Neural cell (in vitro differentiated cells): ENCODE results near the gene NEK6. TPM values are rescaled to one million over a fixed set of nuclear protein-coding genes. Genes with fewer than 3 reads are reported as not detected.

Source experiments
- H2AFZ ChIP-seq: fragments of 200-600, 300-800 bp; sonication (generic), shearing (Covaris generic); 2 replicates; pipeline ENCODE4 v1.6.0; 2014; ENCODE audit warnings: low read depth, mild to moderate bottlenecking, antibody characterized with exemption, low read length, moderate library complexity
- H3F3A ChIP-seq: fragments of 200-600 bp; shearing (Covaris generic); 2 replicates; pipeline ENCODE4 v1.6.1; 2016; ENCODE audit warnings: mild to moderate bottlenecking, moderate library complexity, mixed read lengths, antibody characterized with exemption, low read length; ENCODE audit not compliant: insufficient read depth, poor library complexity, severe bottlenecking
- H3K27ac ChIP-seq: fragments of 200-600, 300-800 bp; sonication (generic), shearing (Covaris generic); 2 replicates; pipeline ENCODE4 v1.5.1; 2014; ENCODE audit warnings: mild to moderate bottlenecking, low read length, moderate library complexity
- H3K27me3 ChIP-seq: fragments of 300-800, 200-600 bp; sonication (generic), shearing (Covaris generic); 2 replicates; pipeline ENCODE4 v1.6.0; 2014; ENCODE audit warnings: mild to moderate bottlenecking, low read depth, low read length, moderate library complexity; ENCODE audit not compliant: insufficient read depth
- H3K36me3 ChIP-seq: fragments of 300-800, 200-600 bp; sonication (generic), shearing (Covaris generic); 2 replicates; pipeline ENCODE4 v1.5.1; 2014; ENCODE audit warnings: mild to moderate bottlenecking, antibody characterized with exemption, low read length, moderate library complexity; ENCODE audit not compliant: insufficient read depth
- H3K4me2 ChIP-seq: fragments of 300-800, 200-600 bp; sonication (generic), shearing (Covaris generic); 2 replicates; pipeline ENCODE4 v1.6.0; 2014; ENCODE audit warnings: mild to moderate bottlenecking, low read length
- H3K4me3 ChIP-seq: fragments of 300-800, 200-600 bp; sonication (generic), shearing (Covaris generic); 2 replicates; pipeline ENCODE4 v1.5.1; 2014; ENCODE audit warnings: mild to moderate bottlenecking, low read length, moderate library complexity
- H3K79me2 ChIP-seq: fragments of 200-600 bp; shearing (Covaris generic); replicated peaks from 2 replicates; pipeline ENCODE4 v1.6.0; 2014; ENCODE audit warnings: mild to moderate bottlenecking, low read length, moderate library complexity; ENCODE audit not compliant: insufficient read depth
- H3K9ac ChIP-seq: fragments of 300-800, 200-600 bp; sonication (generic), shearing (Covaris generic); 2 replicates; pipeline ENCODE4 v1.6.1; 2016; ENCODE audit warnings: mild to moderate bottlenecking, low read length, mixed read lengths
- H3K9me2 ChIP-seq: fragments of 200-600 bp; shearing (Covaris generic); 2 replicates; pipeline ENCODE4 v1.6.1; 2016; ENCODE audit warnings: mild to moderate bottlenecking, low read length, mixed read lengths; ENCODE audit not compliant: insufficient read depth
- H3K9me3 ChIP-seq: fragments of 200-600, 300-800 bp; sonication (generic), shearing (Covaris generic); 2 replicates; pipeline ENCODE4 v1.6.1; 2016; ENCODE audit warnings: mild to moderate bottlenecking, mixed run types, low read length, moderate library complexity, mixed read lengths
- H4K20me1 ChIP-seq: fragments of 200-600 bp; shearing (Covaris generic); 2 replicates; pipeline ENCODE4 v1.6.1; 2016; ENCODE audit warnings: mild to moderate bottlenecking, mixed run types; ENCODE audit not compliant: insufficient read depth
- CTCF ChIP-seq: fragments of 450-650 bp; IDR thresholded peaks from 2 replicates; pipeline ENCODE4 v1.5.1; 2014; ENCODE audit warnings: antibody characterized with exemption, mild to moderate bottlenecking, moderate library complexity; ENCODE audit not compliant: poor library complexity, severe bottlenecking
- EP300 ChIP-seq: fragments of 450-650 bp; conservative IDR thresholded peaks from 2 replicates; pipeline ENCODE4 v1.6.1; 2014; ENCODE audit warnings: antibody characterized with exemption, mild to moderate bottlenecking, moderate library complexity; ENCODE audit not compliant: poor library complexity, severe bottlenecking
- EZH2 ChIP-seq: fragments of 200-600, 300-800 bp; shearing (Covaris generic), sonication (generic); IDR thresholded peaks from 2 replicates; pipeline ENCODE4 v1.6.1; 2014; ENCODE audit warnings: antibody characterized with exemption, low read length, borderline replicate concordance, mild to moderate bottlenecking; ENCODE audit not compliant: insufficient read depth, poor library complexity, severe bottlenecking
- MXI1 ChIP-seq: fragments of 450-650 bp; conservative IDR thresholded peaks from 2 replicates; pipeline ENCODE4 v1.6.1; 2014; ENCODE audit warnings: antibody characterized with exemption, mild to moderate bottlenecking; ENCODE audit not compliant: poor library complexity, severe bottlenecking
- POLR2AphosphoS5 ChIP-seq: IDR thresholded peaks from 2 replicates; pipeline ENCODE4 v1.6.1; 2012
- RAD21 ChIP-seq: fragments of 450-650 bp; conservative IDR thresholded peaks from 2 replicates; pipeline ENCODE4 v1.6.1; 2014; ENCODE audit warnings: antibody characterized with exemption, mild to moderate bottlenecking, moderate library complexity
- REST ChIP-seq: IDR thresholded peaks from 2 replicates; pipeline ENCODE4 v1.6.1; 2012; ENCODE audit warnings: borderline replicate concordance
- SMC3 ChIP-seq: fragments of 450-650 bp; conservative IDR thresholded peaks from 2 replicates; pipeline ENCODE4 v1.6.1; 2014; ENCODE audit warnings: antibody characterized with exemption, mild to moderate bottlenecking, moderate library complexity; ENCODE audit not compliant: poor library complexity
- TAF1 ChIP-seq: IDR thresholded peaks from 2 replicates; pipeline ENCODE4 v1.6.1; 2012; ENCODE audit warnings: low read depth
- polyA plus RNA-seq: library from polyadenylated mRNA; depleted of rRNA; stranded (reverse); fragments of >200 nt; gene quantifications from 2 replicates; pipeline ENCODE4 v1.2.3, GENCODE V29; 2014

NEK6 gene
- polyA plus RNA-seq, 1 donor from 2014 or later = 4.6 TPM

- Histone ChIP-seq H3K27me3 (no peaks in the 10 kb centered on the region), H3K36me3 (no peaks in the 10 kb centered on the region), H3F3A (no peaks in the 10 kb centered on the region), H3K9ac (peak overlapping the region; percentile 62), H4K20me1 (no peaks in the 10 kb centered on the region), H3K4me3 (peak overlapping the region; percentile 87), H3K79me2 (peaks cover 22% of the 10 kb centered on the region), H3K4me2 (peak overlapping the region; percentile 91), H3K9me3 (no peaks in the 10 kb centered on the region), H3K27ac (no peak overlapping the region), H3K9me2 (no peaks in the 10 kb centered on the region), H2AFZ (no peak overlapping the region)
- TF ChIP-seq POLR2AphosphoS5 = no peak
- TF ChIP-seq MXI1 = peak; percentile 22
These were observed 933 bp downstream of the NEK6 start for GRCh38 chr9:124258607-124259157.

GRCh38 chr9:124259158-124259808 is 1.5 kb downstream of the NEK6 start:
- no peak overlapping the region for H3K27ac ChIP-seq

More at GRCh38 chr9:124259158-124259808, 1.5 kb downstream of the NEK6 start:
- peak overlapping the region; percentile 62 for H3K9ac ChIP-seq
- no peaks in the 10 kb centered on the region for H3F3A ChIP-seq
- H3K36me3 ChIP-seq = no peaks in the 10 kb centered on the region
- no peaks in the 10 kb centered on the region for H4K20me1 ChIP-seq
- peaks cover 24% of the 10 kb centered on the region for H3K79me2 ChIP-seq
- no peaks in the 10 kb centered on the region for H3K27me3 ChIP-seq
- no peak overlapping the region for H2AFZ ChIP-seq
- H3K4me3 ChIP-seq = peak overlapping the region; percentile 87
- H3K4me2 ChIP-seq = peak overlapping the region; percentile 91
- H3K9me3 ChIP-seq = no peaks in the 10 kb centered on the region
- H3K9me2 ChIP-seq = no peaks in the 10 kb centered on the region
- TF ChIP-seq SMC3 = no peak
- TF ChIP-seq CTCF = no peak
- no peak for TF ChIP-seq TAF1
- TF ChIP-seq POLR2AphosphoS5 = no peak
- no peak for TF ChIP-seq REST
- TF ChIP-seq MXI1 = no peak
- TF ChIP-seq RAD21 = no peak
- no peak for TF ChIP-seq EZH2
- no peak for TF ChIP-seq EP300
